GM13976 (cell line): ENCODE data around the gene FBXW7.

ENCODE experiments used
- DNase-seq: peaks from one replicate; pipeline ENCODE4 v3.0.0; 2012; ENCODE audit warnings: low spot score
- in situ Hi-C: fragments of 300-500 bp; cut with MboI; formaldehyde crosslinking; loops from one replicate; pipeline ENCODE4 v1.12.0; 2022; ENCODE audit warnings: low sequenced_read_pairs, mixed read lengths, inconsistent platforms; ENCODE audit not compliant: unreplicated experiment
- TF ChIP-seq, protein P1 (sequence below): IDR thresholded peaks from 2 replicates; pipeline ENCODE4 v1.5.1; 2012; ENCODE audit warnings: borderline replicate concordance, mild to moderate bottlenecking; ENCODE audit not compliant: insufficient read depth; ENCODE audit errors: extremely low read depth, missing control alignments, control extremely low read depth

Gene FBXW7

DNA sequence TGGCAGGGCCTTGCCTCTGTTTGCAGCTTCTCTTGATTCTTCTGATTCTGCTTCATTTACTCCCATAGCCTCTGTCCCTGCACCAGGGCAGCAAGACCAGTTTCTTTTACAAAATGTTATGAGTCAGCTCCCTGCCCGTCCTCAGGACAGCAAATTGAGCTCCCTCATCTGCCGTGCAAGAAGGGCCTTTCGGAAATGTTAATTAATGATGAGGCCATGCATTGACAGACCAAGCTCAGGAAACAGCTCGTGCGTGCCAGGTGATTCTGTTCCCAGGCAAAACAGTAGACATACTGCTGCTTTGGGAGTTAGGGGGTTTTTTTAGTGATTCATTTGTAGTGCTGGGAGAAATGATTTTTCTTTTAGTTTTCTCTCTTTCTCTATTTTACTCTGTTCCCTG is 231.7 kb downstream of the FBXW7 start:
- TF ChIP-seq, protein P1, sequence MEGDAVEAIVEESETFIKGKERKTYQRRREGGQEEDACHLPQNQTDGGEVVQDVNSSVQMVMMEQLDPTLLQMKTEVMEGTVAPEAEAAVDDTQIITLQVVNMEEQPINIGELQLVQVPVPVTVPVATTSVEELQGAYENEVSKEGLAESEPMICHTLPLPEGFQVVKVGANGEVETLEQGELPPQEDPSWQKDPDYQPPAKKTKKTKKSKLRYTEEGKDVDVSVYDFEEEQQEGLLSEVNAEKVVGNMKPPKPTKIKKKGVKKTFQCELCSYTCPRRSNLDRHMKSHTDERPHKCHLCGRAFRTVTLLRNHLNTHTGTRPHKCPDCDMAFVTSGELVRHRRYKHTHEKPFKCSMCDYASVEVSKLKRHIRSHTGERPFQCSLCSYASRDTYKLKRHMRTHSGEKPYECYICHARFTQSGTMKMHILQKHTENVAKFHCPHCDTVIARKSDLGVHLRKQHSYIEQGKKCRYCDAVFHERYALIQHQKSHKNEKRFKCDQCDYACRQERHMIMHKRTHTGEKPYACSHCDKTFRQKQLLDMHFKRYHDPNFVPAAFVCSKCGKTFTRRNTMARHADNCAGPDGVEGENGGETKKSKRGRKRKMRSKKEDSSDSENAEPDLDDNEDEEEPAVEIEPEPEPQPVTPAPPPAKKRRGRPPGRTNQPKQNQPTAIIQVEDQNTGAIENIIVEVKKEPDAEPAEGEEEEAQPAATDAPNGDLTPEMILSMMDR = no peak
- in situ Hi-C loops = no loop called here
- DNase-seq = peak; percentile 46

DNA sequence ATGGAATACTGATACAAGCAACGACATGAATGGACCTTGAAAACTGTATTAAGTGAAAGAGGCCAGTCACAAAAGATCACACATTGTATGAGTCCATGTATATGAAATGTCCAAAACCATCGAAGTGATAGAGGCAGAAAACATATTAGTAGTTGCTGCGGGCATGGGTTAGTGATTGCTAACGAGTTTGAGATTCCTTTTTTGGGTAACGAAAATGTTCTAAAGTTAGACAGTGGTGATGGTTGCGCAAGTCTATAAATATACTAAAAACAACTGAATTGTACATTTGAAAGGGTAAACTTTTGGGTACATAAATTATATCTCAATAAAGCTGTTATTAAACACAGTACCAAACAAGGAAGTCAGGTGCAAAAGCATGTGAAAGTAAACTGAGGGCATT is 234.5 kb downstream of the FBXW7 start:
- no peak for DNase-seq
- in situ Hi-C loops = no loop called here
- TF ChIP-seq, protein P1 = no peak

GRCh38 chr4:152299553-152299952 is 236.3 kb downstream of the FBXW7 start:
- in situ Hi-C loops = no loop called here
- DNase-seq = no peak
- TF ChIP-seq, protein P1 = no peak

GRCh38 chr4:152296386-152296785 is 239.5 kb downstream of the FBXW7 start:
- in situ Hi-C loops = no loop called here
- DNase-seq = no peak
- TF ChIP-seq, protein P1 = no peak

- TF ChIP-seq, protein P1 = no peak
- no peak for DNase-seq
- in situ Hi-C loops = no loop called here
Measured at GRCh38 chr4:152294765-152295164, 241.1 kb downstream of the FBXW7 start.

GRCh38 chr4:152294331-152294730 is 241.6 kb downstream of the FBXW7 start:
- no peak for DNase-seq
- TF ChIP-seq, protein P1 = no peak
- in situ Hi-C loops = no loop called here

GRCh38 chr4:152293527-152293926 is 242.4 kb downstream of the FBXW7 start:
- in situ Hi-C loops = no loop called here

More at GRCh38 chr4:152293527-152293926, 242.4 kb downstream of the FBXW7 start:
- no peak for DNase-seq
- TF ChIP-seq, protein P1 = no peak
